ENCODE results near the gene GNG12.

GRCh38 chr1:67827688-67828087 is 5.6 kb downstream of the GNG12 start:
- no peak for TF ChIP-seq SMAD1 (IDR thresholded peaks at IDR 0.05; ENCODE audit: low read depth, low read length, partially characterized antibody)
- TF ChIP-seq POLR2AphosphoS5 (IDR thresholded peaks at IDR 0.05; ENCODE audit: control insufficient read depth, insufficient read depth, low read depth, low read length) = no peak
- TF ChIP-seq RREB1 (CRISPR knock-in tag; IDR thresholded peaks at IDR 0.05) = no peak

All from K562 (cell line).